Neural cell (in vitro differentiated cells): ENCODE measurements around the gene FAM163B.

Experiments used
- POLR2AphosphoS5 ChIP-seq: IDR thresholded peaks from 2 replicates; pipeline ENCODE4 v1.6.1; 2012
- TF ChIP-seq, protein P1 (sequence below): fragments of 450-650 bp; IDR thresholded peaks from 2 replicates; pipeline ENCODE4 v1.5.1; 2014; ENCODE audit warnings: antibody characterized with exemption, mild to moderate bottlenecking, moderate library complexity; ENCODE audit not compliant: poor library complexity, severe bottlenecking

- TF ChIP-seq POLR2AphosphoS5 = no peak
- TF ChIP-seq, protein P1, sequence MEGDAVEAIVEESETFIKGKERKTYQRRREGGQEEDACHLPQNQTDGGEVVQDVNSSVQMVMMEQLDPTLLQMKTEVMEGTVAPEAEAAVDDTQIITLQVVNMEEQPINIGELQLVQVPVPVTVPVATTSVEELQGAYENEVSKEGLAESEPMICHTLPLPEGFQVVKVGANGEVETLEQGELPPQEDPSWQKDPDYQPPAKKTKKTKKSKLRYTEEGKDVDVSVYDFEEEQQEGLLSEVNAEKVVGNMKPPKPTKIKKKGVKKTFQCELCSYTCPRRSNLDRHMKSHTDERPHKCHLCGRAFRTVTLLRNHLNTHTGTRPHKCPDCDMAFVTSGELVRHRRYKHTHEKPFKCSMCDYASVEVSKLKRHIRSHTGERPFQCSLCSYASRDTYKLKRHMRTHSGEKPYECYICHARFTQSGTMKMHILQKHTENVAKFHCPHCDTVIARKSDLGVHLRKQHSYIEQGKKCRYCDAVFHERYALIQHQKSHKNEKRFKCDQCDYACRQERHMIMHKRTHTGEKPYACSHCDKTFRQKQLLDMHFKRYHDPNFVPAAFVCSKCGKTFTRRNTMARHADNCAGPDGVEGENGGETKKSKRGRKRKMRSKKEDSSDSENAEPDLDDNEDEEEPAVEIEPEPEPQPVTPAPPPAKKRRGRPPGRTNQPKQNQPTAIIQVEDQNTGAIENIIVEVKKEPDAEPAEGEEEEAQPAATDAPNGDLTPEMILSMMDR = no peak
Measured at GRCh38 chr9:133564451-133565116, 44.6 kb downstream of the FAM163B start.
